ENCODE data around the gene RANBP9. TPM values are rescaled to one million over a fixed set of nuclear protein-coding genes. Genes with fewer than 3 reads are reported as not detected.

The RANBP9 gene
- total and polyA plus RNA-seq, 2 of the 13 experiments (the other 11 are each of a cell fraction or from before 2014, with no cell fraction given), result 26.6 to 30.6 TPM

GRCh38 chr6:13614926-13615791, 96.5 kb downstream of the RANBP9 start, which contains the start of gene NOL7 (continued):
- peak; percentile 79; the same call in 1 of the 2 replicates for TF ChIP-seq ZNF431 (CRISPR knock-in tag; IDR thresholded peaks at IDR 0.05; ENCODE audit: borderline replicate concordance, low read depth)
- TF ChIP-seq PLSCR1 (CRISPR knock-in tag; IDR thresholded peaks at IDR 0.05; ENCODE audit: borderline replicate concordance), result peak; percentile 75; the same call in 1 of the 2 replicates
- TF ChIP-seq ZKSCAN1 (IDR thresholded peaks at IDR 0.05; ENCODE audit: low read length), result peak; percentile 11; the same call in 1 of the 2 replicates
- peak; percentile 99; the same call in 1 of the 2 replicates for TF ChIP-seq ZNF451 (CRISPR knock-in tag; IDR thresholded peaks at IDR 0.05)
- TF ChIP-seq ZBTB7A (CRISPR knock-in tag; IDR thresholded peaks at IDR 0.05), result peak; percentile 67; the same call in 1 of the 2 replicates
- TF ChIP-seq NR0B2 (CRISPR knock-in tag; IDR thresholded peaks at IDR 0.05), result peak; percentile 99
- TF ChIP-seq NFYB (CRISPR knock-in tag; IDR thresholded peaks at IDR 0.05), result peak; percentile 36; the same call in 1 of the 2 replicates
- peak; percentile 84 for TF ChIP-seq GMEB2 (CRISPR knock-in tag; IDR thresholded peaks at IDR 0.05; ENCODE audit: low read depth)
- peak; percentile 76 for TF ChIP-seq PAXIP1 (CRISPR knock-in tag; conservative IDR thresholded peaks at IDR 0.05)
- peak; percentile 100 for TF ChIP-seq TAF1 (CRISPR knock-in tag; IDR thresholded peaks at IDR 0.05)
- TF ChIP-seq ZNF142 (CRISPR knock-in tag; IDR thresholded peaks at IDR 0.05), result peak; percentile 94
- no peak for TF ChIP-seq TCF7L2 (IDR thresholded peaks at IDR 0.05; ENCODE audit: low read depth, low read length)
- TF ChIP-seq MATR3 (CRISPR knock-in tag; IDR thresholded peaks at IDR 0.05), result no peak
- TF ChIP-seq MEF2D (CRISPR knock-in tag; IDR thresholded peaks at IDR 0.05), result peak; percentile 92
- peak; percentile 100 for TF ChIP-seq MXD1 (CRISPR knock-in tag; IDR thresholded peaks at IDR 0.05)
